Measurements from ENCODE around the gene ACER2. TPM values are rescaled to one million over a fixed set of nuclear protein-coding genes. Genes with fewer than 3 reads are reported as not detected.

The ACER2 gene
- total RNA-seq = 7.7 and 10.8 TPM in 2 replicates

- H3K27me3 ChIP-seq (ENCODE audit: control insufficient read depth, insufficient read depth, low read length) = no peaks in the 10 kb centered on the region
- H3K4me3 ChIP-seq (ENCODE audit: low read depth, low read length) = peak within 1 kb of the TSS; percentile 74
- TF ChIP-seq, protein P1, sequence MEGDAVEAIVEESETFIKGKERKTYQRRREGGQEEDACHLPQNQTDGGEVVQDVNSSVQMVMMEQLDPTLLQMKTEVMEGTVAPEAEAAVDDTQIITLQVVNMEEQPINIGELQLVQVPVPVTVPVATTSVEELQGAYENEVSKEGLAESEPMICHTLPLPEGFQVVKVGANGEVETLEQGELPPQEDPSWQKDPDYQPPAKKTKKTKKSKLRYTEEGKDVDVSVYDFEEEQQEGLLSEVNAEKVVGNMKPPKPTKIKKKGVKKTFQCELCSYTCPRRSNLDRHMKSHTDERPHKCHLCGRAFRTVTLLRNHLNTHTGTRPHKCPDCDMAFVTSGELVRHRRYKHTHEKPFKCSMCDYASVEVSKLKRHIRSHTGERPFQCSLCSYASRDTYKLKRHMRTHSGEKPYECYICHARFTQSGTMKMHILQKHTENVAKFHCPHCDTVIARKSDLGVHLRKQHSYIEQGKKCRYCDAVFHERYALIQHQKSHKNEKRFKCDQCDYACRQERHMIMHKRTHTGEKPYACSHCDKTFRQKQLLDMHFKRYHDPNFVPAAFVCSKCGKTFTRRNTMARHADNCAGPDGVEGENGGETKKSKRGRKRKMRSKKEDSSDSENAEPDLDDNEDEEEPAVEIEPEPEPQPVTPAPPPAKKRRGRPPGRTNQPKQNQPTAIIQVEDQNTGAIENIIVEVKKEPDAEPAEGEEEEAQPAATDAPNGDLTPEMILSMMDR (IDR thresholded peaks at IDR 0.05; ENCODE audit: insufficient read depth, low read length, poor library complexity, severe bottlenecking) = peak; percentile 21
- DNase-seq (ENCODE audit: low read depth) = peak; percentile 54
- no peaks in the 10 kb centered on the region for H3K36me3 ChIP-seq (ENCODE audit: control insufficient read depth, insufficient read depth, low read length)
Measured at GRCh38 chr9:19408693-19409400, at the start of gene ACER2. ACER2 (plus strand) TSS chr9:19409009; CDS start chr9:19409085, 76 bp downstream.

DNA sequence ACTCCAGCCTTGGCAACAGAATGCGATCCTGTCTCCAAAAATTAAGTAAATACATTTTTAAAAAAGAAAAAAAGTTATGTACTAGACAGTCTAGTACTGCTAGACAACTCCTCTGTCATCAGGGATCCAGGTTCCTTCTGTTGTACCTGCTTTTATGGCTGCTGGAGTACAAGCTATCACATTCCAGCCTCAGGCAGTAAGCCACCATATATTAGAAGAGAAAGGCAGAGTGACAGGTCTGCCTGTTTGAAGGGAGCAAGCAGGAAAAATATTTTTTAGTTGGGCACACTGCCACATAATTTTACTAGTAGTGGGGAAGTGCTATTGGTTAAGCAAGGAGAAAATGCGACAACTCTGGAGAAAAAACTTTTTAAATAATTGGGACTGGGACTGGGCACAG is 39.7 kb upstream of the ACER2 start:
- no peaks in the 10 kb centered on the region for H3K36me3 ChIP-seq (ENCODE audit: control insufficient read depth, insufficient read depth, low read length)
- no peak for DNase-seq (ENCODE audit: low read depth)
- H3K27me3 ChIP-seq (ENCODE audit: control insufficient read depth, insufficient read depth, low read length) = no peaks in the 10 kb centered on the region
- TF ChIP-seq, protein P1 (IDR thresholded peaks at IDR 0.05; ENCODE audit: insufficient read depth, low read length, poor library complexity, severe bottlenecking) = no peak
- H3K4me3 ChIP-seq (ENCODE audit: low read depth, low read length) = no peak overlapping the region

- TF ChIP-seq, protein P1 (IDR thresholded peaks at IDR 0.05; ENCODE audit: insufficient read depth, low read length, poor library complexity, severe bottlenecking) = peak; percentile 2
- DNase-seq (ENCODE audit: low read depth) = no peak
- peaks cover under 1% of the 10 kb centered on the region for H3K36me3 ChIP-seq (ENCODE audit: control insufficient read depth, insufficient read depth, low read length)
- H3K4me3 ChIP-seq (ENCODE audit: low read depth, low read length) = no peak overlapping the region
- H3K27me3 ChIP-seq (ENCODE audit: control insufficient read depth, insufficient read depth, low read length) = no peaks in the 10 kb centered on the region
Measured at GRCh38 chr9:19371942-19372341, 36.9 kb upstream of the ACER2 start.

DNA sequence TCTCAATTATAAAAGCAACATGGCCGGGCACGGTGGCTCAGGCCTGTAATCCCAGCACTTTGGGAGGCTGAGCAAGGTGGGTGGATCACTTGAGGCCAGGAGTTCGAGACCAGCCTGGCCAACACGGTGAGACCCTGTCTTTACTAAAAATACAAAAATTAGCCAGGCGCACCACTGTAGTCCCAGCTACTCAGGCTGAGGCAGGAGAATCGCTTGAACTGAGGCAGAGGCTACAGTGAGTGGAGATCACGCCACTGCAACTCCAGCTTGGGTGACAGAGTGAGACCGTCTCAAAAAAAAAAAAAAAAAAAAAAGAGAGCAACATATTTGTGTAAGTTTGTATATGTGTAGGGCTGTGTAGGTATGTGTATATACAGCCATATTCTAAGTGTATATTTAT is 36.2 kb upstream of the ACER2 start:
- H3K27me3 ChIP-seq (ENCODE audit: control insufficient read depth, insufficient read depth, low read length) = no peaks in the 10 kb centered on the region
- DNase-seq (ENCODE audit: low read depth) = no peak
- peaks cover 2% of the 10 kb centered on the region for H3K36me3 ChIP-seq (ENCODE audit: control insufficient read depth, insufficient read depth, low read length)
- TF ChIP-seq, protein P1 (IDR thresholded peaks at IDR 0.05; ENCODE audit: insufficient read depth, low read length, poor library complexity, severe bottlenecking) = no peak
- no peak overlapping the region for H3K4me3 ChIP-seq (ENCODE audit: low read depth, low read length)

- no peaks in the 10 kb centered on the region for H3K27me3 ChIP-seq (ENCODE audit: control insufficient read depth, insufficient read depth, low read length)
- H3K4me3 ChIP-seq (ENCODE audit: low read depth, low read length) = no peak overlapping the region
- H3K36me3 ChIP-seq (ENCODE audit: control insufficient read depth, insufficient read depth, low read length) = peaks cover 2% of the 10 kb centered on the region
- TF ChIP-seq, protein P1 (IDR thresholded peaks at IDR 0.05; ENCODE audit: insufficient read depth, low read length, poor library complexity, severe bottlenecking) = no peak
- DNase-seq (ENCODE audit: low read depth) = no peak
Measured at GRCh38 chr9:19373527-19373926, 35.3 kb upstream of the ACER2 start.

GRCh38 chr9:19375538-19375937 is 33.3 kb upstream of the ACER2 start:
- no peak for DNase-seq (ENCODE audit: low read depth)
- H3K36me3 ChIP-seq (ENCODE audit: control insufficient read depth, insufficient read depth, low read length) = peaks cover 2% of the 10 kb centered on the region

More at GRCh38 chr9:19375538-19375937, 33.3 kb upstream of the ACER2 start:
- Histone ChIP-seq H3K27me3 (ENCODE audit: control insufficient read depth, insufficient read depth, low read length) (no peaks in the 10 kb centered on the region), H3K4me3 (ENCODE audit: low read depth, low read length) (no peak overlapping the region)
- TF ChIP-seq, protein P1 (IDR thresholded peaks at IDR 0.05; ENCODE audit: insufficient read depth, low read length, poor library complexity, severe bottlenecking) = no peak

All from kidney epithelial cell (primary cell).